ENCODE results near the gene DCLK1.

DNA sequence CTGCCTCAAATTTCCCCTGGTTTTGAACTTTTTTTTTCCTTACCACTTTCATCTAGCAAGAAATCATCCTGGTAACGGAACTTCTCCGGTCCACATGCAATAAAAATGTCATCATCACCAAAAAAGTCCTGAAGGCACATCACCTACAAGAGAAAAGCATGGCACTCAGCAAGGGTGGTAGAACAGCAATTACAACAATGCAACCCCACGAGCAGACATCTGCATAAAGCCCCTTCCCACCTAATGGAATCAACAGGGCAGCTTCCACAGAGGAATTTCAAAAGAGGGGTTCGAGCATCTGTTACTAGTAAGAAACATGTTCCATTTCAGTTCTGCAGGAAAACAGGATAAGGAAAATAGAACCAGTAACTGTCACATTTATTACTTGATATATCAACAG is 183.9 kb downstream of the DCLK1 start:
- TF ChIP-seq, protein P1, sequence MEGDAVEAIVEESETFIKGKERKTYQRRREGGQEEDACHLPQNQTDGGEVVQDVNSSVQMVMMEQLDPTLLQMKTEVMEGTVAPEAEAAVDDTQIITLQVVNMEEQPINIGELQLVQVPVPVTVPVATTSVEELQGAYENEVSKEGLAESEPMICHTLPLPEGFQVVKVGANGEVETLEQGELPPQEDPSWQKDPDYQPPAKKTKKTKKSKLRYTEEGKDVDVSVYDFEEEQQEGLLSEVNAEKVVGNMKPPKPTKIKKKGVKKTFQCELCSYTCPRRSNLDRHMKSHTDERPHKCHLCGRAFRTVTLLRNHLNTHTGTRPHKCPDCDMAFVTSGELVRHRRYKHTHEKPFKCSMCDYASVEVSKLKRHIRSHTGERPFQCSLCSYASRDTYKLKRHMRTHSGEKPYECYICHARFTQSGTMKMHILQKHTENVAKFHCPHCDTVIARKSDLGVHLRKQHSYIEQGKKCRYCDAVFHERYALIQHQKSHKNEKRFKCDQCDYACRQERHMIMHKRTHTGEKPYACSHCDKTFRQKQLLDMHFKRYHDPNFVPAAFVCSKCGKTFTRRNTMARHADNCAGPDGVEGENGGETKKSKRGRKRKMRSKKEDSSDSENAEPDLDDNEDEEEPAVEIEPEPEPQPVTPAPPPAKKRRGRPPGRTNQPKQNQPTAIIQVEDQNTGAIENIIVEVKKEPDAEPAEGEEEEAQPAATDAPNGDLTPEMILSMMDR (IDR thresholded peaks at IDR 0.05): no peak
- no peak for TF ChIP-seq EP300 (IDR thresholded peaks at IDR 0.05)
- TF ChIP-seq POLR2A (IDR thresholded peaks at IDR 0.05): no peak
